Measurements from ENCODE around the gene EMILIN3.

Gene EMILIN3

GRCh38 chr20:41355598-41356203 lies 10.9 kb downstream of the EMILIN3 start:
- H3K27me3 ChIP-seq (ENCODE audit: control insufficient read depth, insufficient read depth, low read length), result no peaks in the 10 kb centered on the region
- H3K9ac ChIP-seq, result no peak overlapping the region
- no peaks in the 10 kb centered on the region for H3K9me3 ChIP-seq (ENCODE audit: control insufficient read depth, low read length)
- TF ChIP-seq CTCF (IDR thresholded peaks at IDR 0.05), result no peak
- no peak overlapping the region for H3K4me2 ChIP-seq (ENCODE audit: low read length)
- no peak overlapping the region for H3K27ac ChIP-seq
- no peaks in the 10 kb centered on the region for H3K79me2 ChIP-seq
- H3K4me1 ChIP-seq, result no peaks in the 10 kb centered on the region
- H3K36me3 ChIP-seq (ENCODE audit: control insufficient read depth, insufficient read depth, low read length), result no peaks in the 10 kb centered on the region
- no peak overlapping the region for H2AFZ ChIP-seq
- no peak overlapping the region for H3K4me3 ChIP-seq (ENCODE audit: low read depth, low read length)

- no peaks in the 10 kb centered on the region for H3K79me2 ChIP-seq
- no peak overlapping the region for H3K9ac ChIP-seq
- H2AFZ ChIP-seq, result no peak overlapping the region
- no peaks in the 10 kb centered on the region for H3K4me1 ChIP-seq
- no peaks in the 10 kb centered on the region for H3K36me3 ChIP-seq (ENCODE audit: control insufficient read depth, insufficient read depth, low read length)
- H3K27me3 ChIP-seq (ENCODE audit: control insufficient read depth, insufficient read depth, low read length), result no peaks in the 10 kb centered on the region
- no peak overlapping the region for H3K4me3 ChIP-seq (ENCODE audit: low read depth, low read length)
- H3K9me3 ChIP-seq (ENCODE audit: control insufficient read depth, low read length), result no peaks in the 10 kb centered on the region
- TF ChIP-seq CTCF (IDR thresholded peaks at IDR 0.05), result no peak
- H3K4me2 ChIP-seq (ENCODE audit: low read length), result no peak overlapping the region
- no peak overlapping the region for H3K27ac ChIP-seq
Measured at GRCh38 chr20:41355192-41355591, 11.4 kb downstream of the EMILIN3 start.

GRCh38 chr20:41353530-41353929 lies 13.1 kb downstream of the EMILIN3 start:
- Histone ChIP-seq H3K4me1 (no peaks in the 10 kb centered on the region), H3K27me3 (ENCODE audit: control insufficient read depth, insufficient read depth, low read length) (no peaks in the 10 kb centered on the region), H3K4me3 (ENCODE audit: low read depth, low read length) (no peak overlapping the region), H3K9ac (no peak overlapping the region), H3K9me3 (ENCODE audit: control insufficient read depth, low read length) (no peaks in the 10 kb centered on the region), H3K4me2 (ENCODE audit: low read length) (no peak overlapping the region), H3K36me3 (ENCODE audit: control insufficient read depth, insufficient read depth, low read length) (no peaks in the 10 kb centered on the region), H3K27ac (no peak overlapping the region), H3K79me2 (no peaks in the 10 kb centered on the region), H2AFZ (no peak overlapping the region)
- no peak for TF ChIP-seq CTCF (IDR thresholded peaks at IDR 0.05)

- no peaks in the 10 kb centered on the region for H3K36me3 ChIP-seq (ENCODE audit: control insufficient read depth, insufficient read depth, low read length)
- no peak overlapping the region for H2AFZ ChIP-seq
- H3K9ac ChIP-seq, result no peak overlapping the region
- H3K27ac ChIP-seq, result no peak overlapping the region
- H3K4me1 ChIP-seq, result no peaks in the 10 kb centered on the region
- no peak overlapping the region for H3K4me2 ChIP-seq (ENCODE audit: low read length)
- no peak overlapping the region for H3K4me3 ChIP-seq (ENCODE audit: low read depth, low read length)
- H3K27me3 ChIP-seq (ENCODE audit: control insufficient read depth, insufficient read depth, low read length), result no peaks in the 10 kb centered on the region
- H3K9me3 ChIP-seq (ENCODE audit: control insufficient read depth, low read length), result no peaks in the 10 kb centered on the region
- no peak for TF ChIP-seq CTCF (IDR thresholded peaks at IDR 0.05)
- no peaks in the 10 kb centered on the region for H3K79me2 ChIP-seq
Measured at GRCh38 chr20:41352666-41353065, 14.0 kb downstream of the EMILIN3 start.

- Histone ChIP-seq H3K4me3 (ENCODE audit: low read depth, low read length) (no peak overlapping the region), H3K4me1 (no peaks in the 10 kb centered on the region), H3K9ac (no peak overlapping the region), H3K27me3 (ENCODE audit: control insufficient read depth, insufficient read depth, low read length) (no peaks in the 10 kb centered on the region), H3K9me3 (ENCODE audit: control insufficient read depth, low read length) (no peaks in the 10 kb centered on the region), H3K36me3 (ENCODE audit: control insufficient read depth, insufficient read depth, low read length) (no peaks in the 10 kb centered on the region), H3K27ac (no peak overlapping the region), H3K79me2 (no peaks in the 10 kb centered on the region), H3K4me2 (ENCODE audit: low read length) (no peak overlapping the region), H2AFZ (no peak overlapping the region)
- TF ChIP-seq CTCF (IDR thresholded peaks at IDR 0.05), result no peak
Measured at GRCh38 chr20:41352106-41352505, 14.5 kb downstream of the EMILIN3 start.

Measured in parathyroid adenoma (tissue), 2 donors.